NCI-H748 treated with DMSO at 0.1 percent for 48 hours (cell line): Measurements from ENCODE around the gene MDGA2.

Experiments
- DNase-seq: peaks from one replicate; lab custom pipeline; 2025; lab: John Stamatoyannopoulos, UW

The MDGA2 gene

GRCh38 chr14:47485421-47485820 lies 190.0 kb downstream of the MDGA2 start:
- DNase-seq, result no peak

DNA sequence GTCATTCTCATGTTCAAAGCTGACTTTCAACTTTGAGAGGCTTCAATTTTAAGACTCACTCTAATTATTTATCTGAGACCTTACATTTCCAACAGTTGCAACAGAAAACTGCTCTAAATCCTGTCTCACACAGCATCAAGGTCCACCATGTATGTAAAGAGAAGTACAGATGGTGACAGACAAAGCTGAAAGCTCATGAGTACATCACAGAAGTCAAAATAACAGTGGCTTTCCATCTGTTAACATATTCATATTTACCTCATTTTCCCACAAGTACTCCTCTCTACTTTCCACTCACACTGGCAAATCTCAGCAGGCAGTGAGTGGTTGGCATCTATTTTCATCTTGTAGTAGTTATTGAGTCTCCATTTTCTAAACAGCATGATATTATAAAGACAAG lies 192.0 kb downstream of the MDGA2 start:
- no peak for DNase-seq

DNA sequence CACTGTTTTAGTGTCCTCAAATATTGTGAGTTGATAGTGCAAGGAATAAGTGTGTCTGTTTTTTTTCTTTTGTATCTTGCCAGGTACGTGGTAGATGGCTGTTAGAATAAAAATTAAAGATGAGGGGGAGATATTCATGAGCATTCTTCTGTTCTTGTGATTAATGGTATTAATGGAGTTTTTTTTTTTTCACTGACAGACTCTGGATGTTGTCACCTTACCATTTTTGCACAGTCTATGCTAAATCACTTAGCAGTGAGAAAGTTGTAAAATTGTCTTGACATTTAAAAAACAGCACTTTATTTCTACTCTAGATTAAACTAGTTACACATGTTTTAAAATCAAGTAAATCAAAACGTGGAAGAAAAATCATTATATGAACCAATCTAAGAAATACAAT lies 204.3 kb downstream of the MDGA2 start:
- no peak for DNase-seq

DNA sequence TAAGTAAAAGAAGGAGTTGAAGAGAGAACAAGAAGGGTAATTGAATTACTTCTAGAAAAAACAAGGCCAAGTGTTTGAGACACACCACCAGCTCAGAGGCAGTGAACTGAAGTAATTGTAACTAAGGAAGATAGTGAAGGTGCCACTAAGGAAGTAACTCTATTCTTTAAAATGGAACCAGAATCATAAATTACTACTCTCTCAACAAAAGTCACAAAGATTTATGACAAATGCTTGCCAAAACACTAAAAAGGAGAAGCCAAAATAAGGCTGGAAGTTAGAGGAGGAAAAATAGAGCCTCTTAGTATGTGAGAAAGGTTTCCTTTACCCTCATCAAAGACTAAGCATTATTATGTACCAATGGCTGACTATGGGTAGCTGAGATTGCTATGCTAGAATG lies 208.5 kb downstream of the MDGA2 start:
- no peak for DNase-seq

GRCh38 chr14:47454025-47454424 lies 221.4 kb downstream of the MDGA2 start:
- no peak for DNase-seq

GRCh38 chr14:47447076-47447475 lies 228.3 kb downstream of the MDGA2 start:
- no peak for DNase-seq

- no peak for DNase-seq
Observed at GRCh38 chr14:47442211-47442610, 233.2 kb downstream of the MDGA2 start.

DNA sequence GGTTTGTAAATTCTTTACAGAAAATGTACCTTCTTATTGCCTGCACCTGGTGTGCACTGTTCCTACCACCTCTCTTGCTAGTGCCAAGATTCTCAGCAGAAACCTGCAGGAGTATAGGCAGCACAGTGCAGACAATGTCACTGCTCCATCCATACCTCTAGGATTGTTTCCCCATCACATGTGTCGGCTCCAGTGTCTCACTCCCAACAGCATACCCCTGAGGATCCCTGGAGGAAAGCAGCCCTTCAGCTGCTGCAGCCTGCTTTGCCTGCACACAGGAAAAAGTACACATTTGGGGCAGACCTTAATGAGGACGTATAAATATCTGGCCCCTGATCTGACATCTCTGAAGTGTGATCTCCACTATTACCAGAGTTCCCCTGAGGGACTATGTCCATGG lies 235.5 kb downstream of the MDGA2 start:
- no peak for DNase-seq

- no peak for DNase-seq
Observed at GRCh38 chr14:47438650-47439140, 236.7 kb downstream of the MDGA2 start.

DNA sequence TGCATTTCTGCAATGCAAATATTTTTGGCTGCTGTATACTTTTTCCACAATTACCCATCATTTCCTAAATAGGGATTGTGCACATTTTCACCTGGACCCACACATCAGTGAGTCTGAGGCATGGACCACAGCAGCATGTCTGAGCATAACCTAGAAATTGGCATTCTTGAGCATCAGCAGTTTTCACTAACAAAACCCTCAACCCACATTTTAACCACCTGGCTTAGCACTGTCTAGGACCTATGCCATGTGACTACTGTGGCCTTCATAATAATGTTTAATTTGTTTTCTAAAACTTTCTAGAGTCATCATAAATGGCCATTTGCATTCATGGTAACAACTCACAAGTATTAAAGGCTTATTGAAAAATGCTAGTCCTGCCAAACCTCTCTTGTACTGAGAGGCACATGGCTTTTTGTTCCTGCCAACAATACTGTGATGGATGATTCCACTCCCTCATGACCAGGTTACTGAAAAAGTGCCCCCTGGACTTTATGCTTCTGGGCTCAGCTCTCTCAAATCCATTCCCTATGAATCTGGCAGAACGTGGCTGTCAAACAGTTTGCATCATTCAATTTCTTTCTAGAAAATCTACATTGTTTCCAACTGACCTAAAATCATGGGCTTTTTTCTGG lies 240.0 kb downstream of the MDGA2 start:
- DNase-seq, result no peak

DNA sequence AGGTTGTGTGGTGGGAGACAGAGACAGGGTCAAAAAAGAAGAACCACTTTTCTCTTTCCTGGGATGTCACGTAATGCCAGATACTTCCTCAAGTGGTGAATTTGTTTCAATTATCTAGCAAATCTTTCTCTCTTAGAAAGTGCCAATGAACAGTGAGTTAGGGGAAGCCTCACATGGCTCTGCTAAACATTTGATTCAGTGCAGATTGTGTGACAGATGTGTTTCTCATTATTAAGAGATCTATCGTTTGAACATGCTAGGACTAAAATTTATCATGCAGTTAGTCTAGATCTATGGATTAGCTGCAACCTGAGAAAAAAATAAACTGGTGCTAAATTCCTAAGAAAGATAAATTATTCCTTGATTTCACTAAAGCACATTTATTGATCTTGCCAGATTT lies 247.8 kb downstream of the MDGA2 start:
- no peak for DNase-seq

DNA sequence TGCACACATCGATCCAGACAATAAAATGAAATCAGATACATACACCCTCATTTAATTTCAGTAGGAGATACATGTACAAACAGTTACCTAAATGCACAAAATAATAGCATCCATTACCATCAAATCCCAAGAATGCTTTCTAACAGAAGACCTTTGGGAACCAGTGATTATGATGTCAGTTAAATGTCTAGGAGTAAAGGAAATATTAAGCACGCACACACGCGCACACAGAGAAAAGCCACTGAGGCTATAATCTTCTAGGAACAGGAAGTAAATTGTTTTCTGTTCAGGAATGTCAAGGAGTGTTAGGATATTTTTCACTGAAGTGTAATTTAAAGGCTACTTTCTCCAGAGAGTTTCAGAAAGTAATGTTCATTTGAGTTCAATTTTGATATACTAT lies 250.1 kb downstream of the MDGA2 start:
- DNase-seq, result no peak

GRCh38 chr14:47422191-47422590 lies 253.2 kb downstream of the MDGA2 start:
- DNase-seq, result no peak

DNA sequence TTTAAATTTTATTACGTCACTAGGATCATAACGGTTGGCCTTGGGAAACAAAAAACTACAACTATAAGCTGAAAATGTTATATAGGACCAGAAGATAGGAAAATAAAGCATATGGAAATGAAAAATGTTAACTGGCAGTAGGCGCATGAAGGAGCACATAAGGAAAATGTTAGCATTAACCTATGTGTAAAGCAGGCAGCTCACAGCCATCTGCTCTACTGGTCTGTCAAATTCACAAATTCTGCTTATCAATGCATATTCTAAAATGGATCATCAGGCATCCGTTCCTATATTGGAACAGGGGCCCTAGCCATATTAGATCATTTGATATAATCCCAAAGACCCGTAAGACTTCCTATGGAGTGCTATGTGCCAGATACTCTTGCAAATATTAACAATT lies 263.9 kb downstream of the MDGA2 start:
- no peak for DNase-seq

GRCh38 chr14:47392326-47392725 lies 283.1 kb downstream of the MDGA2 start:
- no peak for DNase-seq

DNA sequence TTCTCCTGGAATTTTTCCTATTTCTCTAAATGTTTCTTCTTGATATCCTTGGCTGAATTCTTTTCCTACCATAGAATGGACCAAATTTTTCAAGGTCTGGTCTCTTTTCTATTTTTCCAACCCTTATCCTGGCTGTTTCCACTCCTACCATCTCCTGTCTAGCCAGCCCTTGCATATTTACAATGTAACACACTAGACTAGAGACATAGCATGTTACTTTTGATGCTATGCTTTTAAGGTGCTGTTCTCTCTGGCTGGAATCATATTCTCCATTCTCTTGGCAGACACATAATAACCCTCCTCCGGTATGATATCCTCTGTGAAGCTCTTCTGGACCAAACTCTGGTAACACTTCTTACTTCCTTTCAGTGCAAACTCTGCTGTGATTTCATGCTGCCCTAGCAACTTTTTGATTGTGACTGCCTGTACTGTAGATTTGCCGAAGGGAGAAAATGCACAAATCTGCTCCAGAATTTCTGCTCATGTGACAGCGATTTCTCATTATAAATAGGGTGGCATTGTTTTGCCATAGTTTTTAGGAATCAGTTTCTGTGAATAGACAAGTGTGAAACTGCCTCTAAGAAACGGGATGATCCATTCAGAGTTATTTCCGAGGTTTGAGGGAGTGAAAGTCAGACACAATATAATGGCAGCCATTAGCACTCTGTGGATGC lies 284.4 kb downstream of the MDGA2 start:
- DNase-seq, result no peak

GRCh38 chr14:47389535-47389934 lies 285.9 kb downstream of the MDGA2 start:
- no peak for DNase-seq

GRCh38 chr14:47366006-47366405 lies 309.4 kb downstream of the MDGA2 start:
- DNase-seq, result no peak

- DNase-seq, result no peak
Observed at GRCh38 chr14:47365233-47365632, 310.2 kb downstream of the MDGA2 start.

GRCh38 chr14:47353186-47353585 lies 322.2 kb downstream of the MDGA2 start:
- DNase-seq, result no peak

GRCh38 chr14:47346849-47347248 lies 328.6 kb downstream of the MDGA2 start:
- DNase-seq, result no peak

DNA sequence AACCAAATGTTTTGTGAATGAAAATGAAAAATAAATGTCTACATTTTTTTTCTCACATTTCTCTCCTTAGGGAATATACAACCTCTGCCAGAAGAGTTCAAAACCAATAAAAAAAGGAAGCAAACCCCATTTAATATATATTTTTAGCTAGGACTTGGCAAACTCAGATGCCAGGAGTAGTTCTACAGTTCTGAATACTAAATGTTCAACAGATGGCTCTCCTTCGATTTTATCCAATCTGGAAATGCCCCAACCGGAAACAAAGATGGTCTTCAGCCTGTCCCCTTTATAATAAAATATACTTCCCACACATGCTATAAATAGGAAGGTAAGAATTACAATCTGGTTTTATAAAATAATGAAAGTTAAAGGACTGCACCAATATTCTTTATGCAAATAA lies 330.4 kb downstream of the MDGA2 start:
- no peak for DNase-seq

DNA sequence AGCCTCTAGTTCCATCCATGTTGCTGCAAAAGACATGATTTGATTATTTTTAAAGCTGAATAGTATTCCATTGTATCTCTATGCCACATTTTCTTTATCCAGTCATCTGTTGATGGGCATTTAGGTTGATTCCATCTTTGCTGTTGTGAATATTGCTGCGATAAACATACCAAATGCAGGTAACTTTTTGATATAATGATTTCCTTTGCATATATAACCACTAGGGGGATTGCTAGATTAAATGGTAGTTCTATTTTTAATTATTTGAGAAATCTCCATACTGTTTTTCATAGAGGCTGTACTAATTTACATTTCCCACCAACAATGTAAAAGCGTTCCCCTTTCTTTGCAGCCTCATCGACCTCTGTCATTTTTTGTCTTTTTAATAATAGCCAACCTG lies 342.5 kb downstream of the MDGA2 start:
- no peak for DNase-seq

DNA sequence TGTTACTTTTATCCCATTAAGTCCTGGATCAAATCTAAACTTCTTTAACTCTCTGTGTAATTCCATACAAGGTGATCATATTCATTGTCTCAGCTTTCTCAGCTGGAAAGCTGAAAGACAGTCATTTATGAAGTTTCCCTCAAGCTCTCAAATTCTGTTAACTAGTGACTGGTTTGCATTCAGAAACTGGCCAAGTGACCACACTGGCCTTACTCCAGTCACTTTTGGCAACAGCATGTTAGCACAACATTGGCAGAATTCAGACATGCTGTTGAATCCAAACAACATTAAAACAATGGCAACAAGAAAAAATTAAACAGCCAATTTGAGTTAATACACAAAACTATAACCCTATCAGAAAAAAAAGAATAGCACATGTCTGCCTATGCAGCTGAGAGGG lies 343.3 kb downstream of the MDGA2 start:
- no peak for DNase-seq
